GOT3 (cell line): ENCODE results near the gene ATXN10.

Experiments used
- DNase-seq: peaks from one replicate; lab custom pipeline; 2025; ENCODE audit warnings: mixed read lengths; lab: John Stamatoyannopoulos, UW

ATXN10 gene

DNA sequence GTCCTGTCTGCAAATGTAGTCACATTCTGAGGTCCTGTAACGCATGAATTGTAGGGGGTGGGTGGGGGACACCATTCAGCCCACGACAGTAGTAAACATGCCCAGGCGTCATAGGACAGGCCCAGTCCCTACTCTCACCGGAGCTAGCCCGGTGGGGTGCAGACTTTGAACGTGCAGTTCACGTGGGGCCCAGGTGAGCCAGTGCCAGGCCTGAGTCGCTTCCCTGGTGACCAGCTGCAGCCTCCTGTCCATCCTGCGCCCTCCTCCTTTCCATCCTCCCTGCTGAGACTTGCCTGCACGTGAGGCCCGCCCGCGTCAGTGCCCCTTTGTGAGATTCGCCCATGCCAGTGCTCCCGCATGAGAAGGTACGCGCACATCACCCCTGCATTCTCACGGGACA is 188.6 kb downstream of the ATXN10 start:
- no peak for DNase-seq

DNA sequence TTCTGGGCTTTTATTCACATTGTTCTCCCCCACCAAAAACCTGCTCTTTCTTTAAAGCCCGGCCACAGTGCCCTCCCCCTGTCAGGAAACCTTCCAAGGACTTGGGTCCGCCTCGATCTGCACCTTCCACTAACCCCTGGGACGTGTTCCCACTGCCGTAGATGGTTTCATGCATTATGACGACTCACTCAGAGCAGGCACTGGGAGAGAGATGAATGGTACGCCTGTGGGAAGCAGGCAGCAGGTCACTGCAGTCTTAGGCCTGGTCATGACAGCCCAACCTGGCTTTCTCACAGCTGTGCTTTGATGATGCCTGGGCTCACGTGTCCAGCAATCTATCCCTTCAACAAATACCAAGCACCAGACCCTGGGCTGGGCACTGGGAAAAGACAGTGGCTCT is 189.6 kb downstream of the ATXN10 start:
- no peak for DNase-seq

DNA sequence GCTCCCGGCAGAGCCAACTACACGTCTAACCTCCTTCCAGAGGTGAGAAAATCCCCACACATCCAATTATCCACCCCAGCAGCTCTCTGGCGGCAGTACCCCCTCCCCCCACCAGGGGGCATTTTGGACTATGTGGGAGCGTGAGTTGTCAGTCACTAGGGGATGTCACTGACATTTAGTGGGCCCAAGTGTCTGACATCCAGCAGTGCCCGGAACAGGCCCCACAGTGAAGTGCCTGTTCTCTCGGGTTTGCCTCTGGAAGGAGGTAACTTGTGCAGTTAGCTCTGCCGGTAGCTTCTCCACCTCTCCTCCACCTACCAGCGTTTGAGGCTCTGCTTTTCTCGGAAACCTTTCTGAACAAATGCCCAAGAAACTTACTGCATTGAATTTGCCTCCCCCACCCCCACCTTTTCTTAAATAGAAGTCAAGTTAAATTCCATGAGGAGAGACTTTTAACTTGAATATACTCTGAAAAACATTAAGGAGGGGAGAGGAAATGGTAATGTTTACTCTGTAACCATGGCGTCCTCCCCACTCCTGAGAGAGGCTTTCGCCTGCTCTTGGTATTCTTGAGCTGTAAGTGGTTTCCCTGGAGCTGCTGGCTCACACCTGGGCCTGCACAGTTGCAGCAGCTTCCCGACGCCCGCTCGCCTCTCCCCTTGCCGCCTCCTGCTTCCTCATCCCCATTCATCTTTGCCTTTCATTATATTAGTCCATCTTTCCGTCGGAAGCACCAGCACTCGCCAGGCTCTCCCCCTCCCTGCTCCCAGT is 192.5 kb downstream of the ATXN10 start:
- DNase-seq = no peak

DNA sequence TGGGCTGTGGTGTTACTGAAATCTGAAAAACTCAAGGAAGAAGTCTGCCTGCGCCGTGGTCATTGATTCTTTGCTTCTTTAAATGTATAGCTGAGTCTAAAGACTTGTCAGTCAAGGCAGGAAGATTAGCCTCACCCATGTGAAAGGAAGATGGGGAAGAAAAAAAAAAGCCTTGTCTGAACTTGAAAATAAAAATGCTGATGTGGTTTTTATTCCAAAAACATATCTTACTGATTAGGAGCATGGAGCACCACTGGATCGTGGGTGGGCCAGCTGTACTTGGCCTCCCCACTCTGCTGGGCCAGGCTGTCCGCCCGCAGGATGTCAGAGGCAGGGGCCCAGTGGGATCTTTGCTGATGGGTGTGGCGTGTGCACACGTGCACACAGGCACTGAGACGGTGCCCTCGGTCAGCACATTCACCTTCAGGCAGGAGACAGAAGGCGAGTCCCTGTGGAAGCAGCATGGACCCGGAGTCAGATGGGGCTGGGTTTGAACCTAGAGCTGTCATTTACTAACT is 193.4 kb downstream of the ATXN10 start:
- DNase-seq = no peak

DNA sequence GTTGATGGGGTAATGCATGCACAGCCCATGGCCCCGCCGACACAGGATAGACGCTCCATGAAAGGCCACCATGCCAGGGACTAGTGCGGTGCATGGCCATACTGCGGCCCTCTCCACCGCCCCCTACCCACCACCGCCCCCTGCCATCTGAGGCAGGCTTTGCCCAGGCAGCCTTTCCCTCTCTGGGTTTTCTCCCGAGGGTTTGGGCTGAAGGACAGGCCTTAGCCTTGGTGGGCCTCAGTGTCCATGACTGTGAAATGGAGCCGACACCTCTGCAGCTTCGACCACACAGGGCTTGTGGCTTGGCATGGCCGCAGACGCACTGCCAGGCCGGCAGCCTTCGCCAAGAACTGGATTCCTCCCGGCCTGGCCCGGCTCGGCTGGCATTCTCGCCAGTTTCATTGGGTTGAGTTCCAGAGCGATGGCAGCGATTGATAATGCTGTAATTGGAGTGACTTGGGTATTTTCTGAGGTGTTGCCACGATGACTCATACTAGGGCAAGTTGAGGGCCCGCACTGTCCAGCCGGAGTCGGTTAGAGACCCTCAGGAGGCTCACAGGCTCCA is 194.0 kb downstream of the ATXN10 start:
- no peak for DNase-seq

DNA sequence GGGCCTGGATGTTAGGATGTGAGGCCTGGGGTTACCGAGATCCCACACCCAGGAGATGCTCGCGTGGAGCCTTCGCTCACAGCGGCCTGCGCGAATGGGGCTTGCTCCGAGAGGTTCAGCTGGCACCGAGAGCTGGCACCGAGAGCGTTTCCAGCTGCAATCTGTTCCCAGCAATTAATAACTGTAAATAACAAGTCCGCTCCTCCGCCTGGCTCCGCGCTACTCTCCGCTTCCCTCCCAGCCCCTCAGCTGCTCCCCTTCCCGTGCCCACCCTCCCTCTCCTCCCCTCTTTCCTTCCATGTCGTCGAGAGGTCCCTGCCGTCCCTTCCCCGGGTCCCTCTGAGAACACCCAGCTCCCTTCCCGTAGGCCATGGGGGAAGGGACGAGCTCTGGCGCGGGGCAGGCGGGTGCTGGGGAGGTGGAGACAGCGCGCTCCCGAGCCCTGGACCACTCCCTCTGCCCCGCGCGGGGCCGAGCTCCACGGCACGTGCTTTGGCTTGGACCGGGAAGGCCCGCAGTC is 194.6 kb downstream of the ATXN10 start:
- DNase-seq = no peak

DNA sequence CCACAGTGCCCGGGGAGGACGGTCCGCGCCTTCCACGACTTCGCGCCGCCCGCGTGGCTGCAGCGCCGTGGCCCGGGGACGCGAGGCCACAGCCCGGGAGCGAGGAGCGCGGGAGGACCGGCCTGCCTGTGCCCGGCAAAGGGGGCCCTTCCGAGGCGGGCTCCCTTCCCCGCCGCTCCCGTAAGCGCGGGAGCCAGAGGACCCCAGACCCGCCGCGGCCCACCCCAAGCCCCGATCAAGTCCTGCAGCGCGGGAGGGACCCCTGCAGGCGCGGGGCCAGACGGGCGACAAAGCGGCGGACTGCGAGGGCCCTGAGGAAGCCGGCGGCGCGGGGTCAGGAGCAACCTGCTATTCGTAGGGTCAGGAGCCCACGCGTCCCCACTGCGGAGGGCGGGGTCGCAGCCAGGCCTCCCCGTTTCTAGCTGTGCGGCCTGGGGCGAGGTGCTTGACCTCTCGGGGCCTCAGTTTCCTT is 195.0 kb downstream of the ATXN10 start:
- DNase-seq = no peak

DNA sequence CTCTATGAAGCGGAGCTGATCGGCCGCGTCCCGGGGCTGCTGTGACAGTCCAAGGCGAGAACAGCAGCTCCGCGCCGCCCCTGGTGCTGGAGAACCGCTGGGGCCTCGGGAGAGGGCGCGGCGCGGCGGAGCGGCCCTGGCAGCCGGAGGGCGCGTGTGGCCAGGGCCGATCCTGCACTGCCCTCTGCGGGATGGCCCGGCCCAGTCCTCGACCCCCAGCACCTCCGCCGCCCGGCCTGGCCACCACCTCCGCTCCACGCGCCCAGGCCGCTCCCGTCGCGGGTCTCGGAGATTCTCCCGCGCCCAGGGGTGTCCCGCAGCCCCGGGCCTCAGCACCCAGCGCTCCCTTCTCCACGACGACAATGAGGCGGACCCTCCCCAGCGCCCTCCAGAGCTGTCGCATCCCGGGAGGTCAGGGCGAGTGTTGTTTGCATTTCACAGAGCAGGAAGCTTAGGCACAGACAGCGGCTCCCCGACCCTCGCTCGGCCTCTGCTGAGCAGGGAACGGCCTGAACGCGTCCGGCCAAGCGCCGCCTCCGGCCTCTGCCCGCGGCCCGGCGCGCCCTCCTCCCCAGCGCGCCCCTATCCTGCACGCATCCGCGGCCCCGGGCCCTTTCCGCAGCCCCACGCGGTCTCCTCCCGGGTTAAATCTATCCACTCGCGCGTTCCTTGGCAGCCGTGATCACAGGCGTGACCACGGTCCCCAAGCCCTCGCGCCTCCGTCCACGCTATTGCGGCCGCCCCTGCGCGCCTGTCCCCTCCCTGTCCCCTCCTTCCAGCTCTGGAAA is 195.7 kb downstream of the ATXN10 start:
- no peak for DNase-seq

DNA sequence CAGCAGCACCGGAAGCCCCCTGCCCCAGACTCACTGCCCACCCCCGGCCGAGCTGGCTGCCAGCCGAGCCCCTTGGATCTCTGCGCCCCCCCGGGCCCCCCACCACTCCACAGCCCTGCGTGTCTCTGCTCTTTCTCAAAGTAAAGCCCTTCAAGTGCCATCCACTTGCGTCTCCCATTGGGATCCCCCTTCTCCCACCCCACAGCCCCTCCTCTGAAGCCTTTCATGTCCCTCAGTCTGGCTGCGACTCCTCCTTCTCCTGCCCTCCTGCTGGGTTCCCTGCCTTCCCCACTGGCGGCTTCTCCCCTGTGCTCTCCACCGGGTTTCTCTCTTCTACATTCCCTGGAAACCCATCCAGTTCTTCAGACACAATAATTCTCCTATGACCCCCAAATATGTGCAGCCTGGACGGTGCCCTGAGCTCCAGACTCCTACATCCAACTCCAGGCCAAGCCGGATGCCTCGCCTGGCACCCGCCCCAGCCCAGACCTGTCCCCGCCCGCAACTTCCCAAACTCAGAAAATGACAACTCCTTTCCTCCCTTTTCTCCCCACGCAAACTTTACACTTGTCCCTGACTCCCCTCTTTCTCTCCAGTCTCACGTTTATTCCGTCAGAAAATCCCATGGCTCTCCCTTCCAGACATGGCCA is 196.4 kb downstream of the ATXN10 start:
- DNase-seq = no peak

DNA sequence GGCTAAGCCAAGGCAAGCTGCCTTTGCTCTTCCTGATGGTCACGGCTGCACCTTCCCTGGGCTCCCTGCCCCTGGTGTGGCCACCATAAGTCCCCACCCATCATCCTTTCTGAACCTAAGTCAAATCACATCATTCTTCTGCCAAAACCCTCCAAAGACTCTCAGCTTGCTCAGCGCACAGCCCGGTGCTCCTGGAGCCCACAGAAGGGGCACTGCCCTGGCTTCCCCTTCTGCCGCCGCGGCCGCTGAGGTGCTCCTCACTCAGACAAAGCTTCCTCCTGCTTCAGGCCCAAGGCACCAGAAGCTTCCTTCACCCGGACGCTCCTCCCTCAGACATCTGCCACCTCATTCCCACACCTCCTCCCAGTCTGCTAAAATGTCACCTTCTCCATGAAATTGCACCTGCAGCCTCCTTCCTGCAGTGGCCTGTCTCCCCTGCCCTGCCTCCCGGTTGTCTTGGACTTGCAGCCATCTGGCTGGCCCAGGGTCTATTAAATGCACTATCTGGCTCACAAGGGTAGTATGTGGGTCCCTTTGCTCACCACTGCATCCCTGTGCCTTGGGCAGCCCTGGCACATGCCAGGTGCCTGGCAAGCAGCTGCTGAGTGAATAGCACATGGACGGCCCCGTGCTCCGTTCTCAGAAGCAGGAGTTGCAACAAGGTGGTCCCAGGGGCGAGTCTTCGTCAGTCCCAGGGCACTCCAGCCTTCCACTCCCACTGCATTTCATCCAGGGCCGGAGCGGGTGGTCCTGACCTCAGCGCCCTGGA is 197.1 kb downstream of the ATXN10 start:
- DNase-seq = no peak

DNA sequence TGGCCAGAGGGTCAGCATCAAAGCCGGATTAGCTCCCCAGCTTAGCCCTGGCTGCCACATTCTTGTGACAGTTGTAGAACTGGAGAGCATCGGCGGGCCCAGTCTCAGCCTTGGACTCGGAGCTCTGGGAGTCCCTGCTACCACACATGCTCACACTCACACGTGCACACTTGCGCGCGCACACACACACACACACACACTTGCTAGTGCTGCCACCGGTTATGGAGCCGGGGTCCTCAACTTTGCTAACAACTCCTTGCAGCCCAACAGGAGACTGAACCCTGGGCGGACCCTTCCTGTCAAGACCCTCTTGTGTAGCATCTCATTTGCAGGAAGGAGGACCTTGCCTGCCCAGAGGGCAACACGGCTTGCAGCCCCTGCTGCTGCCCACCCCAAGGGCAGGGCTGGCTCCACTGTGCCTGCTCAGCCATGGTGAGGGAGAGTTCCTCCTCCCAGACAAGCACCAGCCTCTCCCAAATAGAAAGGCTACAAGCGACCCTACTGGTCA is 197.8 kb downstream of the ATXN10 start:
- no peak for DNase-seq

DNA sequence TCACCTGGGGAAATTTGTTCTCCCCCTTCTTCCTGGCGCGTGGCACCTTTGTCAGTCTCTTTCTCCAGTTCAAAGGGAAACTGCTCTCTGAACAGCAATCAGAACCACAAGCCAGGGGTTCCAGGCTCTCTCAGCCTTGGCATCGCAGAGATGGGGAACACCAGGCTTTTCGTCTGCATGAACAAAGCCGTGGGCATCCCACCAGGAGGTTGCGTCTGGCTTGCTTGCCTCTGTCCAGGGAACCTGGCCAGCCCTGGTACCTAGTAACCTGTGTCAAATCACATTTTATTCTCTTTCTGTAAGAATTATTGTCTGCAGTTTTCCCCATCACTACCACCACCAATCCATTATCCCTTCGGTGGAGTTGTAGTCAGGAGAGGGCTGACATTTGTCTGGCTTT is 198.4 kb downstream of the ATXN10 start:
- DNase-seq = no peak

DNA sequence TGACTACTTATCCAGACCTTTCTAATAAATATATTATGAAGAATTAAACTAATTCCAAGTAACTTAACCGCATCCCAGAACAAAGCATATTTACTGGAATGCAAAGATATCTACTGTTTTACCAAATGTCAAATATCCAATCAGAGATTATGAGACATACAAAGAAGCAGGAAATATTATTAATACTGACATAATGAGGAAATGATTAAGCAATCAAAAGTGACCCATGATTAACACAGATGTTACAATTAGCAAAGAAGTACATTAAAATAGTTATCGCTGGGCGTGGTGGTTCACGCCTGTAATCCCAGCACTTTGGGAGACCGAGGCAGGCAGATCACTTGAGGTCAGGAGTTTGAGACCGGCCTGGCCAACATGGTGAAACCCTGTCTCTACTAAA is 200.1 kb downstream of the ATXN10 start:
- no peak for DNase-seq

DNA sequence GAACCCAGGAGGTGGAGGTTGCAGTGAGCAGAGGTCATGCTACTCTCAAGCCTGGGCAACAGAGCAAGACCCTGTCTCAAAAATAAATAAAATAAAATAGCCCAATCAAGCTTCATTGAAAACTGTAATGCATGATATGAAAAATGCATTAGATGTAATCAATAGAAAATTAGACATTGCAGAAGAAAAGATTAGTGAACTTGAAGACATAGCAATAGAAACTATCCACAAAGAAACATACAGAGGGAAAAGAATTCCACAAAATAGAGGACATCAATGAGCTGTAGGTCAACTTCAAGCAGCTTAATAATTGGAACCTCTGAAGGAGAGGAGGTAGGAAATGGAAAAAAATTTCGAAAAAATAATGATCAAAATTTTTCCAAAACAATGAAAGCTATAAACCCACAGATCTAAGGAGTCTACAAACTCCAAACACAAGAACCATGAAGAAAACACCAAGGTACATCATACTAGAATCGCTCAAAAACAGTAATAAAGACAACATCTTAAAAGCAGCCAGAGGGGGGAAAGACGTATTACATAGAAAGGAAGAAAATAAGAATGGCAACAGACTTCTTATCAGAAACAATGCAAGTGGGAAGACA is 201.1 kb downstream of the ATXN10 start:
- DNase-seq = no peak

DNA sequence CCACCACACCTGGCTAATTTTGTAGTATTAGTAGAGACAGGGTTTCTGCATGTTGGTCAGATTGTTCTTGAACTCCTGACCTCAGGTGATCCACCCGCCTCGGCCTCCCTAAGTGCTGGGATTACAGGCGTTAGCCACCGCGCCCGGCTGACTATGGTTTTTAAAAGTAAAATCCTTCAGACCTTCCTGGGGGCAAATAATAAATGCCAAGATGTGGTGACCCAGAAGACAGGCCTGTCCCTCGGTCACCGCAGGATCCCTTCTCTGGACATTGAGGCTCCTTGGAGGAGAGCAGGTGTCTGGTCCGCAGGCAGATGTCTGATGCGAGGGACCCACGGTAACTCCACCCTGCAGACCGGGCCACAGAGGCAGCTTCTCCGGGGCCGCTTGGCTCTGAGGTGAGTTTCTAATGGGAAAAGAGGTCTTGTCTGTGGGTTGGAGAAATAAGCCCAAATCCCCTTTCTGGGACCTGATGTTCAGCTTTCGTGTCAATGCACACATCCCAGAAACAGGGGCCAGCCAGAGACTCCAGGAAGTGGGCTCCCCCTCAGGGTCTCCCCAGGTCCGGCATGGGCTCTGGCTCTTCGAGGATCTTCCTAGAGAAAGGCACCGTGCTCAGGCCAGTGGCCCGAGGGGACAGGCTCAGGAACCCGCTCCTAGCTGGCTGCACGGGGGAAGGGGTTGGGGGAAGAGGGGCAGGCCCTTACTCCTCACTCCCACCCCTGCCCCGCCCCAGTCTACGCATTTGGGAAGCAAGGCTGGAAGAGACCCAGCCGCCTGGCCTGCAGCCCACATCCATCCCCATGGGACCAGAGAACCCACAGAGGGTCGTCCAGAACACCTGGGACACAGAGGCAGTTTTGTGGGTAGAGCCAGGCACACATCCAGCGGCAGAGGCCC is 204.8 kb downstream of the ATXN10 start:
- no peak for DNase-seq

DNA sequence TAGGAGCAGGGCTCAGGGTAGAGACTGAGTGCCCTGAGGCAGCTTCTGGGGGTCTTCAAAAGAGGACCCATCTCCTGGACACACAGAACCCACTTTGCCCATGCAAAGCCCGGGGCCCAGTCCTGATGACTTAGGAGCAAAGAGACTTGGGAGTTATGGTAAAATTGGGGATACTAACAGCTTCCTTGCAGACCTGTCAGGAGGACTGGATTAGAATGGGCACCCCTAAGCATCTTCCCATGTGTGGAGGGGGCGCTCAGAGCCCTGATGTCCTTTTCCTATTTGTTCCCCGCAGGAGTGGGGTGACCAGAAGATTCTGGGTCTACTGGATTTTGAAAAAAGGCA is 205.4 kb downstream of the ATXN10 start:
- DNase-seq = no peak

DNA sequence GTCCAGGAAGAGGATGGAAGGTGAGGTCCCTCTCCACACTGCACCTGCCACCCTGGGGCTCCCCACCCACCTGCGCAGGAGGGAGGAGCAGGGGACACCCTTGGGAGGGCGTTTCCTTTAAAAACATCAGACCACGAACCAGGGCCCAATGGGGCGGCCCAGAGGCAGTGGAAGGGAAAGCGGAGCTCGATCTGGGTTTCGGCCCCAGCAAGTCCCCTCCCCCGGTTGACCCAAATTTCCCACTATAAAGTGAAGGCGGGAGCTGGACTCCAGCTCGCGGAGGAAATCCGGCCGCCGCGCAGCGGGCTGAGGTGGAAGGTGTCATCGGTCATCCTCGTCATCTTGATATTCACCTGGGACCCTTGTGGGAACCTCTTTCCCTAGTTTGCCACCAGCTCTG is 206.0 kb downstream of the ATXN10 start:
- no peak for DNase-seq

DNA sequence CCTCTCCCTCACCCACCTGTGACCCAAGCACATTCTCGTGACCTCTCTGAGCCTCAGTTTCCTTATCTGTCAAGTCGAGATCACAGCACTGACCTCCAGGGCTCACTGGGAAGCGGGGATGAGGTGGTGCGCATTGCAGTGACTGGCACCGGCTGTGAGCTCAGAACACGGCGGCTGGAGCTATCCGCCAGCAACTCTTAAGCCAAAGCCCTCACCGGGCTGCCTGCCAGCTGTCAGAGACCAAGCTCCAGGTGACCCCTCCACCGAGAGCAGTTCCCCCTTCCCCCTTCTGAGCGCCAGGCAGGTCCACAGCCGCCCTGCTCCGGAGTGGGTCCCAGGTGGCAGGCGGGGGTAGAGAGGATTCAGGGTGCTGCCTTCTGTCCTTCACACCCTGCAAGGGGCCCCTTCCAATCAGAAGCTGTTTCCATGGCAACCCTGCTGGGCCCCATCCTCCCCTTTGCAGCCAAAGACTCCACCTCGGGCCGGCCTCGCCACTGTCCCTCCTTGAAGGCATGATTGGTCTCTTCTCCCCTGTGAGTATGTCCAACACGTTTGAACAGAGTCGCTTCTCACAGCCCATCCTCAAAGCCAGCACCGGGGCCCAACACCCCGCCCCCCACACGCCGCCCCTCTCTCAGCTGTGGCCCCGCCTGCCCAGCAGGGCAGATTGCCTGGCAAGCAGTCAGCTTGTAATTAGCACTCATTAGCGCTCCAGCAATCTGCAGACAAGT is 206.6 kb downstream of the ATXN10 start:
- no peak for DNase-seq
